Keratinocyte (primary cell): ENCODE measurements around the gene CDH13.

ENCODE experiments used
- CTCF ChIP-seq, 3 experiments: IDR thresholded peaks in 1 of 3; conservative IDR thresholded peaks in 1 of 3; optimal IDR thresholded peaks in 1 of 3; 2 replicates in 2 of 3; 3 replicates in 1 of 3; pipeline versions ENCODE3 to v1.5.1; 2011; ENCODE audit warnings: low read length in 3 of 3, mild to moderate bottlenecking in 3 of 3, moderate library complexity in 2 of 3, control low read depth in 1 of 3, inconsistent platforms in 1 of 3; ENCODE audit not compliant: insufficient read depth in 2 of 3; ENCODE audit errors: extremely low read depth in 1 of 3
- EZH2 ChIP-seq: IDR thresholded peaks from one replicate; pipeline ENCODE4 v1.6.1; 2012; ENCODE audit warnings: inconsistent platforms, mild to moderate bottlenecking, low read length, moderate library complexity

- TF ChIP-seq CTCF (optimal IDR thresholded peaks at IDR 0.05 in 1 of 3, IDR thresholded peaks at IDR 0.05 in 1 of 3, conservative IDR thresholded peaks at IDR 0.05 in 1 of 3; ENCODE audit: extremely low read depth in 1 of 3, insufficient read depth in 2 of 3, low read length in 3 of 3) (no peak), EZH2 (no peak)
Measured at GRCh38 chr16:83174671-83175070, 547.9 kb downstream of the CDH13 start.
